SU-DHL-6 (cell line): Measurements from ENCODE around the gene ADAMTS17.

ENCODE experiments used
- EZH2phosphoT487 ChIP-seq: fragments of 200-600 bp; sonication (generic), shearing (Covaris generic); conservative IDR thresholded peaks from 2 replicates; pipeline ENCODE4 v1.6.1; 2018; ENCODE audit warnings: mild to moderate bottlenecking, antibody characterized with exemption, low read length, moderate library complexity, mixed read lengths
- TF ChIP-seq, protein P1 (sequence below): fragments of 200-600 bp; sonication (generic); IDR thresholded peaks from one replicate; pipeline ENCODE4 v1.5.1; 2017; ENCODE audit warnings: antibody characterized with exemption, mild to moderate bottlenecking, low read length, moderate library complexity; ENCODE audit not compliant: insufficient read depth, poor library complexity, severe bottlenecking

DNA sequence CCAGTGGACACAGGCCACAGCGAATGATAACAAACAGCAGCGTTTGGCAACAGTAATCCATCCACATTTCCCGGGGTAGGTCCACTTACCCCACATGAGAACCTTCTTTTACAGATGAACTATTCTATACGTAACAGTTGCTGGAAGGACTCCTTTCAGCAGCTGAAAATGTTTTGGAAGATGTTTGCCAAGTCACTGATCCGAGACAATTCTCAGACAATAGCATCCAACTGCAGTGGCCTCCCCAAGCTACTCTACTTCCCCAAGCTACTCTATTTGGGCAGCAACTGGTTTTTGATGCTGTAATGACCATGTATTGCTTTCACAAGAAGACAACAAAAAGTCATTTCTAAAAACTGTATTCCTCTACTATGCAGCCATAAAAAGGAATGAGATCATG is 87.5 kb downstream of the ADAMTS17 start:
- TF ChIP-seq, protein P1, sequence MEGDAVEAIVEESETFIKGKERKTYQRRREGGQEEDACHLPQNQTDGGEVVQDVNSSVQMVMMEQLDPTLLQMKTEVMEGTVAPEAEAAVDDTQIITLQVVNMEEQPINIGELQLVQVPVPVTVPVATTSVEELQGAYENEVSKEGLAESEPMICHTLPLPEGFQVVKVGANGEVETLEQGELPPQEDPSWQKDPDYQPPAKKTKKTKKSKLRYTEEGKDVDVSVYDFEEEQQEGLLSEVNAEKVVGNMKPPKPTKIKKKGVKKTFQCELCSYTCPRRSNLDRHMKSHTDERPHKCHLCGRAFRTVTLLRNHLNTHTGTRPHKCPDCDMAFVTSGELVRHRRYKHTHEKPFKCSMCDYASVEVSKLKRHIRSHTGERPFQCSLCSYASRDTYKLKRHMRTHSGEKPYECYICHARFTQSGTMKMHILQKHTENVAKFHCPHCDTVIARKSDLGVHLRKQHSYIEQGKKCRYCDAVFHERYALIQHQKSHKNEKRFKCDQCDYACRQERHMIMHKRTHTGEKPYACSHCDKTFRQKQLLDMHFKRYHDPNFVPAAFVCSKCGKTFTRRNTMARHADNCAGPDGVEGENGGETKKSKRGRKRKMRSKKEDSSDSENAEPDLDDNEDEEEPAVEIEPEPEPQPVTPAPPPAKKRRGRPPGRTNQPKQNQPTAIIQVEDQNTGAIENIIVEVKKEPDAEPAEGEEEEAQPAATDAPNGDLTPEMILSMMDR = no peak
- no peak for TF ChIP-seq EZH2phosphoT487
